Measurements from ENCODE around the gene PRDM11. TPM values are rescaled to one million over a fixed set of nuclear protein-coding genes. Genes with fewer than 3 reads are reported as not detected.

Gene PRDM11
- total and polyA plus RNA-seq, 4 donors = 0.64 to 6.9 (median 2.8) TPM

- peaks cover 0 to 7% (median 2%) of the 10 kb centered on the region in 4 donors for H3K36me3 ChIP-seq (ENCODE audit: control insufficient read depth in 4 of 4, insufficient read depth in 3 of 4, low read depth in 1 of 4, low read length in 3 of 4)
- H3K27ac ChIP-seq (ENCODE audit: low read depth in 1 of 2, low read length in 2 of 2) = no peak overlapping the region
- TF ChIP-seq, protein P1, sequence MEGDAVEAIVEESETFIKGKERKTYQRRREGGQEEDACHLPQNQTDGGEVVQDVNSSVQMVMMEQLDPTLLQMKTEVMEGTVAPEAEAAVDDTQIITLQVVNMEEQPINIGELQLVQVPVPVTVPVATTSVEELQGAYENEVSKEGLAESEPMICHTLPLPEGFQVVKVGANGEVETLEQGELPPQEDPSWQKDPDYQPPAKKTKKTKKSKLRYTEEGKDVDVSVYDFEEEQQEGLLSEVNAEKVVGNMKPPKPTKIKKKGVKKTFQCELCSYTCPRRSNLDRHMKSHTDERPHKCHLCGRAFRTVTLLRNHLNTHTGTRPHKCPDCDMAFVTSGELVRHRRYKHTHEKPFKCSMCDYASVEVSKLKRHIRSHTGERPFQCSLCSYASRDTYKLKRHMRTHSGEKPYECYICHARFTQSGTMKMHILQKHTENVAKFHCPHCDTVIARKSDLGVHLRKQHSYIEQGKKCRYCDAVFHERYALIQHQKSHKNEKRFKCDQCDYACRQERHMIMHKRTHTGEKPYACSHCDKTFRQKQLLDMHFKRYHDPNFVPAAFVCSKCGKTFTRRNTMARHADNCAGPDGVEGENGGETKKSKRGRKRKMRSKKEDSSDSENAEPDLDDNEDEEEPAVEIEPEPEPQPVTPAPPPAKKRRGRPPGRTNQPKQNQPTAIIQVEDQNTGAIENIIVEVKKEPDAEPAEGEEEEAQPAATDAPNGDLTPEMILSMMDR (IDR thresholded peaks at IDR 0.05; ENCODE audit: low read depth, low read length, missing input control) = no peak
- TF ChIP-seq, protein P2, sequence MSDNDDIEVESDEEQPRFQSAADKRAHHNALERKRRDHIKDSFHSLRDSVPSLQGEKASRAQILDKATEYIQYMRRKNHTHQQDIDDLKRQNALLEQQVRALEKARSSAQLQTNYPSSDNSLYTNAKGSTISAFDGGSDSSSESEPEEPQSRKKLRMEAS (IDR thresholded peaks at IDR 0.05) = no peak
- no peak for TF ChIP-seq TAF1 (conservative IDR thresholded peaks at IDR 0.05)
- no peak for TF ChIP-seq HNF4A (conservative IDR thresholded peaks at IDR 0.05)
- no peak for TF ChIP-seq GABPA (IDR thresholded peaks at IDR 0.05 in 1 of 2, conservative IDR thresholded peaks at IDR 0.05 in 1 of 2)
- no peak for TF ChIP-seq RXRA (IDR thresholded peaks at IDR 0.05)
- no peak for TF ChIP-seq EGR1 (IDR thresholded peaks at IDR 0.05; ENCODE audit: low read depth in 2 of 2)
Measured at GRCh38 chr11:45211732-45212131, 65.3 kb downstream of the PRDM11 start.

GRCh38 chr11:45212566-45213315 is 66.3 kb downstream of the PRDM11 start:
- peaks cover 0 to 7% (median 2%) of the 10 kb centered on the region in 4 donors for H3K36me3 ChIP-seq (ENCODE audit: control insufficient read depth in 4 of 4, insufficient read depth in 3 of 4, low read depth in 1 of 4, low read length in 3 of 4)
- TF ChIP-seq YY1 (IDR thresholded peaks at IDR 0.05) = no peak
- TF ChIP-seq, protein P2 (IDR thresholded peaks at IDR 0.05) = no peak
- TF ChIP-seq GABPA (IDR thresholded peaks at IDR 0.05 in 1 of 2, conservative IDR thresholded peaks at IDR 0.05 in 1 of 2) = no peak
- TF ChIP-seq, protein P1 (IDR thresholded peaks at IDR 0.05; ENCODE audit: low read depth, low read length, missing input control) = no peak
- TF ChIP-seq HNF4A (conservative IDR thresholded peaks at IDR 0.05) = no peak
- TF ChIP-seq RAD21 (IDR thresholded peaks at IDR 0.05) = no peak
- TF ChIP-seq, protein P3, sequence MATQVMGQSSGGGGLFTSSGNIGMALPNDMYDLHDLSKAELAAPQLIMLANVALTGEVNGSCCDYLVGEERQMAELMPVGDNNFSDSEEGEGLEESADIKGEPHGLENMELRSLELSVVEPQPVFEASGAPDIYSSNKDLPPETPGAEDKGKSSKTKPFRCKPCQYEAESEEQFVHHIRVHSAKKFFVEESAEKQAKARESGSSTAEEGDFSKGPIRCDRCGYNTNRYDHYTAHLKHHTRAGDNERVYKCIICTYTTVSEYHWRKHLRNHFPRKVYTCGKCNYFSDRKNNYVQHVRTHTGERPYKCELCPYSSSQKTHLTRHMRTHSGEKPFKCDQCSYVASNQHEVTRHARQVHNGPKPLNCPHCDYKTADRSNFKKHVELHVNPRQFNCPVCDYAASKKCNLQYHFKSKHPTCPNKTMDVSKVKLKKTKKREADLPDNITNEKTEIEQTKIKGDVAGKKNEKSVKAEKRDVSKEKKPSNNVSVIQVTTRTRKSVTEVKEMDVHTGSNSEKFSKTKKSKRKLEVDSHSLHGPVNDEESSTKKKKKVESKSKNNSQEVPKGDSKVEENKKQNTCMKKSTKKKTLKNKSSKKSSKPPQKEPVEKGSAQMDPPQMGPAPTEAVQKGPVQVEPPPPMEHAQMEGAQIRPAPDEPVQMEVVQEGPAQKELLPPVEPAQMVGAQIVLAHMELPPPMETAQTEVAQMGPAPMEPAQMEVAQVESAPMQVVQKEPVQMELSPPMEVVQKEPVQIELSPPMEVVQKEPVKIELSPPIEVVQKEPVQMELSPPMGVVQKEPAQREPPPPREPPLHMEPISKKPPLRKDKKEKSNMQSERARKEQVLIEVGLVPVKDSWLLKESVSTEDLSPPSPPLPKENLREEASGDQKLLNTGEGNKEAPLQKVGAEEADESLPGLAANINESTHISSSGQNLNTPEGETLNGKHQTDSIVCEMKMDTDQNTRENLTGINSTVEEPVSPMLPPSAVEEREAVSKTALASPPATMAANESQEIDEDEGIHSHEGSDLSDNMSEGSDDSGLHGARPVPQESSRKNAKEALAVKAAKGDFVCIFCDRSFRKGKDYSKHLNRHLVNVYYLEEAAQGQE (IDR thresholded peaks at IDR 0.05) = no peak

More at GRCh38 chr11:45211732-45212131, 65.3 kb downstream of the PRDM11 start:
- Histone ChIP-seq H3K4me1 (ENCODE audit: control insufficient read depth in 4 of 4, insufficient read depth in 4 of 4, low read length in 3 of 4) (no peaks in the 10 kb centered on the region), H3K4me3 (ENCODE audit: low read depth in 1 of 3, low read length in 3 of 3) (no peak overlapping the region), H3K9me3 (ENCODE audit: control insufficient read depth in 4 of 4, low read length in 3 of 4) (no peaks in the 10 kb centered on the region), H3K9ac (ENCODE audit: low read depth in 1 of 2, low read length in 2 of 2) (no peak overlapping the region), H3K27me3 (ENCODE audit: control insufficient read depth in 4 of 4, insufficient read depth in 4 of 4, low read length in 3 of 4) (no peaks in the 10 kb centered on the region)
- 90% methylated on average over 9 of the region's 9 CpGs for WGBS
- no peak for DNase-seq (ENCODE audit: low spot score)

More at GRCh38 chr11:45212566-45213315, 66.3 kb downstream of the PRDM11 start:
- 94% methylated on average over 31 of the region's 31 CpGs for WGBS
- no peak for DNase-seq (ENCODE audit: low spot score)
- no peak overlapping the region for H3K27ac ChIP-seq (ENCODE audit: low read depth in 1 of 2, low read length in 2 of 2)
- H3K4me1 ChIP-seq (ENCODE audit: control insufficient read depth in 4 of 4, insufficient read depth in 4 of 4, low read length in 3 of 4) = no peaks in the 10 kb centered on the region
- no peaks in the 10 kb centered on the region for H3K9me3 ChIP-seq (ENCODE audit: control insufficient read depth in 4 of 4, low read length in 3 of 4)
- no peak overlapping the region for H3K9ac ChIP-seq (ENCODE audit: low read depth in 1 of 2, low read length in 2 of 2)
- no peaks in the 10 kb centered on the region for H3K27me3 ChIP-seq (ENCODE audit: control insufficient read depth in 4 of 4, insufficient read depth in 4 of 4, low read length in 3 of 4)
- no peak overlapping the region for H3K4me3 ChIP-seq (ENCODE audit: low read depth in 1 of 3, low read length in 3 of 3)

Measured in liver (tissue), 9 donors.